ENCODE results near the gene ATP1A2. TPM values are rescaled to one million over a fixed set of nuclear protein-coding genes. Genes with fewer than 3 reads are reported as not detected.

ATP1A2 gene
- total and polyA plus RNA-seq, 10 of the 15 experiments (the other 5 are each of a cell fraction or from before 2014, with no cell fraction given) = 0.15 TPM; not detected in 9

DNA sequence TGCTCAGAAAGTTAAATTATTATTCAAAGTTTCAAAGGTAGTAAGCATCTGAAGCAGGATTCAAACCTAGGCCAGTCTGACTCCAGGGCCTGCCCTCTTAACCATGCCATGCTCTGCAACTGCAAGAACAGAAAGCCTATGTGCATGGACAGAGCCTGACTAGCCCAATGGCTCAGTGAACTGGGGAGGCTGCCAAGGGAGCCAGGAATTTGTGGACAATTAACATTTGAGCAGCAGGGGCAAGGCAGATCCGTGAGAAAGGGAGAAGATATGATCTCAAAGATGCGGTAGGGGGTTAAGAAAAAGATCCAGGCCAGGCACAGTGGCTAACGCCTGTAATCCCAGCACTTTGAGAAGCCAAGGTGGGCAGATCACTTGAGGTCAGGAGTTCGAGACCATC is 29.4 kb downstream of the ATP1A2 start:
- no peaks in the 10 kb centered on the region for H3K4me1 ChIP-seq (ENCODE audit: control insufficient read depth, insufficient read depth, low read length)
- RAD21 ChIA-PET (ENCODE audit: unreplicated experiment) = no interaction called here
- SMC1A ChIA-PET (ENCODE audit: uncharacterized antibody, unreplicated experiment) = interaction anchor here (0.6 kb wide), 1 partner anchor 16 kb away, joined by 3 read pairs; no protein-coding TSS in a partner anchor
- H3K79me2 ChIP-seq (ENCODE audit: control insufficient read depth, insufficient read depth, low read length) = no peaks in the 10 kb centered on the region
- H3K27ac ChIP-seq (ENCODE audit: control insufficient read depth, insufficient read depth) = no peak overlapping the region
- no peaks in the 10 kb centered on the region for H4K20me1 ChIP-seq (ENCODE audit: control insufficient read depth, insufficient read depth)
- ATAC-seq (no peak), FAIRE-seq (no peak), DNase-seq (ENCODE audit: low read depth, low spot score) (no peak)
- POLR2A ChIA-PET = no interaction called here
- CTCF ChIA-PET = no interaction called here
- no TSS peak for BruUV-seq (replicated peaks)
- WGBS (ENCODE audit: insufficient coverage, insufficient replicate concordance, low lambda C conversion rate, missing lambda C conversion rate) = 45% methylated on average over 4 of the region's 4 CpGs
- H3K27me3 ChIP-seq (replicated peaks in 1 of 2; ENCODE audit: control insufficient read depth in 2 of 2, insufficient read depth in 2 of 2, low read length in 1 of 2) = no peaks in the 10 kb centered on the region; a peak in 1 of 4 replicates
- no peak overlapping the region for H3K9ac ChIP-seq (ENCODE audit: control insufficient read depth, insufficient read depth, low read length)
- H3K4me3 ChIP-seq = no peak overlapping the region
- no peak overlapping the region for H2AFZ ChIP-seq (ENCODE audit: control insufficient read depth, low read depth, low read length)
- H3K9me3 ChIP-seq (replicated peaks; ENCODE audit: control insufficient read depth, insufficient read depth, low read length) = no peaks in the 10 kb centered on the region
- in situ Hi-C loops (cut with MboI) = no loop called here
- intact Hi-C loops (cut with micrococcal nuclease; ENCODE audit: unreplicated experiment) = no loop called here
- H3K36me3 ChIP-seq (ENCODE audit: control insufficient read depth in 2 of 2, insufficient read depth in 2 of 2, low read length in 1 of 2) = no peaks in the 10 kb centered on the region
- no peak overlapping the region for H3K4me2 ChIP-seq (ENCODE audit: control insufficient read depth, insufficient read depth)
- no peak for TF ChIP-seq ESRRA (IDR thresholded peaks at IDR 0.05; ENCODE audit: low read length)
- no peak for TF ChIP-seq YBX1 (IDR thresholded peaks at IDR 0.05)
- TF ChIP-seq, protein P1, sequence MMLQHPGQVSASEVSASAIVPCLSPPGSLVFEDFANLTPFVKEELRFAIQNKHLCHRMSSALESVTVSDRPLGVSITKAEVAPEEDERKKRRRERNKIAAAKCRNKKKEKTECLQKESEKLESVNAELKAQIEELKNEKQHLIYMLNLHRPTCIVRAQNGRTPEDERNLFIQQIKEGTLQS (IDR thresholded peaks at IDR 0.05; ENCODE audit: borderline replicate concordance, extremely low read depth, low read depth, low read length) = no peak
- no peak for TF ChIP-seq SMC3 (IDR thresholded peaks at IDR 0.05; ENCODE audit: borderline replicate concordance, low read length)
- no peak for TF ChIP-seq ZNF207 (IDR thresholded peaks at IDR 0.05; ENCODE audit: borderline replicate concordance)
- TF ChIP-seq ATF2 (IDR thresholded peaks at IDR 0.05; ENCODE audit: low read length) = no peak
- no peak for TF ChIP-seq ZNF592 (IDR thresholded peaks at IDR 0.05)
- TF ChIP-seq MYB (IDR thresholded peaks at IDR 0.05; ENCODE audit: borderline replicate concordance, low read depth, low read length) = no peak
- no peak for TF ChIP-seq POLR2AphosphoS5 (IDR thresholded peaks at IDR 0.05; ENCODE audit: low read length)
- TF ChIP-seq ZNF687 (IDR thresholded peaks at IDR 0.05) = no peak
- TF ChIP-seq MEF2B (IDR thresholded peaks at IDR 0.05; ENCODE audit: partially characterized antibody, poor library complexity, severe bottlenecking) = no peak
- no peak for TF ChIP-seq SMAD1 (IDR thresholded peaks at IDR 0.05; ENCODE audit: low read depth, partially characterized antibody)
- TF ChIP-seq TCF12 (IDR thresholded peaks at IDR 0.05; ENCODE audit: low read depth, low read length) = no peak
